Dermis microvascular lymphatic vessel endothelial cell (primary cell): ENCODE measurements around the gene CABP2. TPM values are rescaled to one million over a fixed set of nuclear protein-coding genes. Genes with fewer than 3 reads are reported as not detected.
"Not testable (repeated sequence)": the region's sequence is repeated elsewhere in the genome, so short reads cannot be mapped to it uniquely, and the experiment has no call there.

ENCODE experiments used
- DNase-seq, 2 donors: peaks; one replicate each; pipeline versions ENCODE4 v3.0.0 to v3.0.0-alpha.2; 2010; ENCODE audit warnings: low read depth in 2 of 2
- total RNA-seq: library from RNA; depleted of rRNA; stranded (reverse); fragments of >200 nt; gene quantifications from 2 replicates; pipeline ENCODE4 v1.2.1, GENCODE V29; 2014

CABP2 gene
- total RNA-seq, 1 donor from 2014 or later, result not detected

GRCh38 chr11:67476692-67477091 is 46.6 kb downstream of the CABP2 start:
- not testable (repeated sequence) for DNase-seq

- no peak for DNase-seq
Measured at GRCh38 chr11:67472882-67473281, 50.4 kb downstream of the CABP2 start.

- no peak for DNase-seq
Measured at GRCh38 chr11:67470337-67471002, 52.8 kb downstream of the CABP2 start.

- DNase-seq, result no peak
Measured at GRCh38 chr11:67469508-67469811, 53.8 kb downstream of the CABP2 start.

Other genes with a start within 250 kb of the CABP2 start
- 17.7 and 24.8 TPM in 2 replicates for gene ANKRD13D, start 234.1 kb downstream of the CABP2 start, total RNA-seq
- 7.2 and 11.5 TPM in 2 replicates for gene SSH3, start 219.9 kb downstream of the CABP2 start, total RNA-seq
- gene POLD4, start 169.9 kb downstream of the CABP2 start, total RNA-seq, result 26.2 and 32.4 TPM in 2 replicates
- 1.7 and 2.4 TPM in 2 replicates for gene CLCF1, start 149.8 kb downstream of the CABP2 start, total RNA-seq
- gene RAD9A, start 131.5 kb downstream of the CABP2 start, total RNA-seq, result 3.6 and 5.3 TPM in 2 replicates
- 234 and 250 TPM in 2 replicates for gene PPP1CA, start 121.6 kb downstream of the CABP2 start, total RNA-seq
- gene TBC1D10C, start 119.4 kb downstream of the CABP2 start, total RNA-seq, result 0.13 TPM in 2 replicates
- gene CARNS1, start 107.8 kb downstream of the CABP2 start, total RNA-seq, result 0.13 and 0.26 TPM in 2 replicates
- 30.5 and 31.5 TPM in 2 replicates for gene RPS6KB2, start 95.0 kb downstream of the CABP2 start, total RNA-seq
- 0.51 TPM in 1 of 2 replicates, not detected in the other for gene PTPRCAP, start 85.8 kb downstream of the CABP2 start, total RNA-seq
- gene CORO1B, start 80.0 kb downstream of the CABP2 start, total RNA-seq, result 117 and 144 TPM in 2 replicates
- gene GPR152, start 70.7 kb downstream of the CABP2 start, total RNA-seq, result not detected in 2 replicates
- gene CABP4, start 68.1 kb downstream of the CABP2 start, total RNA-seq, result 0.89 and 1.5 TPM in 2 replicates
- gene TMEM134, start 54.2 kb downstream of the CABP2 start, total RNA-seq, result 11.9 and 35.1 TPM in 2 replicates
- gene AIP, start 40.4 kb downstream of the CABP2 start, total RNA-seq, result 79.5 and 104 TPM in 2 replicates
- gene PITPNM1, start 18.1 kb downstream of the CABP2 start, total RNA-seq, result 6.3 and 7.3 TPM in 2 replicates
- 15.3 and 18.7 TPM in 2 replicates for gene CDK2AP2, start 15.3 kb downstream of the CABP2 start, total RNA-seq
- 721 and 972 TPM in 2 replicates for gene GSTP1, start 60.4 kb upstream of the CABP2 start, total RNA-seq
- 161 and 166 TPM in 2 replicates for gene NDUFV1, start 83.5 kb upstream of the CABP2 start, total RNA-seq
- 6.8 and 15.5 TPM in 2 replicates for gene NUDT8, start 106.5 kb upstream of the CABP2 start, total RNA-seq
- not detected in 2 replicates for gene TBX10, start 116.3 kb upstream of the CABP2 start, total RNA-seq
- not detected in 2 replicates for gene ACY3, start 127.3 kb upstream of the CABP2 start, total RNA-seq
- gene ALDH3B2, start 151.2 kb upstream of the CABP2 start, total RNA-seq, result not detected in 2 replicates